CD4-positive, CD25-positive, alpha-beta regulatory T cell (primary cell): ENCODE data around the gene METAP1D. TPM values are rescaled to one million over a fixed set of nuclear protein-coding genes. Genes with fewer than 3 reads are reported as not detected.
"Not testable (repeated sequence)": the region's sequence is repeated elsewhere in the genome, so short reads cannot be mapped to it uniquely, and the experiment has no call there.

ENCODE experiments used
- ATAC-seq, 2 donors: fragments of 150-1000 bp; cut with Tn5 transposase; one replicate each; pipeline ENCODE4 v1.10.0; 2021; ENCODE audit warnings: low read depth in 2 of 2, moderate number of reproducible peaks in 2 of 2, moderate library complexity in 1 of 2
- DNase-seq, 3 donors: peaks; one replicate each; pipeline versions ENCODE4 v3.0.0 to v3.0.0-alpha.2; 2012 to 2022; ENCODE audit warnings: mixed read lengths in 1 of 3
- H3K27ac ChIP-seq: one replicate; pipeline ENCODE4 v1.7.0; 2013; ENCODE audit warnings: mild to moderate bottlenecking, low read length; ENCODE audit not compliant: insufficient read depth, poor library complexity, severe bottlenecking
- H3K27me3 ChIP-seq: one replicate; pipeline ENCODE4 v1.7.0; 2013; ENCODE audit warnings: low read length; ENCODE audit not compliant: control insufficient read depth, insufficient read depth
- H3K36me3 ChIP-seq: one replicate; pipeline ENCODE4 v1.7.0; 2013; ENCODE audit warnings: mild to moderate bottlenecking, low read length, moderate library complexity; ENCODE audit not compliant: control insufficient read depth, insufficient read depth
- H3K4me1 ChIP-seq: 2 replicates; pipeline ENCODE4 v1.7.0; 2013; ENCODE audit warnings: mild to moderate bottlenecking, low read length; ENCODE audit not compliant: insufficient read depth, control insufficient read depth, poor library complexity, severe bottlenecking
- H3K4me3 ChIP-seq: one replicate; pipeline ENCODE4 v1.7.0; 2013; ENCODE audit warnings: low read depth, mild to moderate bottlenecking, low read length, moderate library complexity
- H3K9me3 ChIP-seq, 2 experiments: 1 replicate in 1 of 2; 2 replicates in 1 of 2; pipeline ENCODE4 v1.7.0; 2013; ENCODE audit warnings: low read length in 2 of 2, mild to moderate bottlenecking in 1 of 2, moderate library complexity in 1 of 2; ENCODE audit not compliant: control insufficient read depth in 2 of 2
- H3K27ac Mint-ChIP-seq, 3 donors: one replicate each; pipeline ENCODE4 v1.8.0; 2020 to 2022; ENCODE audit warnings: mild to moderate bottlenecking in 3 of 3, mixed read lengths in 3 of 3, moderate library complexity in 2 of 3
- H3K27me3 Mint-ChIP-seq: one replicate; pipeline ENCODE4 v1.8.0; 2022; ENCODE audit warnings: mild to moderate bottlenecking, mixed read lengths
- H3K36me3 Mint-ChIP-seq: one replicate; pipeline ENCODE4 v1.8.0; 2020; ENCODE audit warnings: mixed read lengths
- H3K4me1 Mint-ChIP-seq, 4 donors: one replicate each; pipeline ENCODE4 v1.8.0; 2020 to 2022; ENCODE audit warnings: mixed read lengths in 4 of 4, mild to moderate bottlenecking in 1 of 4
- H3K4me3 Mint-ChIP-seq, 4 donors: one replicate each; pipeline ENCODE4 v1.8.0; 2020 to 2022; ENCODE audit warnings: mild to moderate bottlenecking in 4 of 4, mixed read lengths in 4 of 4, moderate library complexity in 3 of 4
- H3K9me3 Mint-ChIP-seq, 7 donors: one replicate each; pipeline ENCODE4 v1.8.0; 2020 to 2022; ENCODE audit warnings: mixed read lengths in 7 of 7, mild to moderate bottlenecking in 3 of 7, moderate library complexity in 2 of 7
- polyA plus RNA-seq, 4 donors: library from polyadenylated mRNA; unstranded; fragments of 300-500 nt; fragmentation: Illumina TruSeq; gene quantifications; one replicate each; pipeline ENCODE4 v1.2.3, GENCODE V29; 2021
- total RNA-seq: library from RNA; stranded (reverse); gene quantifications from one replicate; pipeline ENCODE4 v1.2.3, GENCODE V29; 2022

METAP1D gene
- total and polyA plus RNA-seq, 5 donors from 2014 or later, result 0.54 to 3.7 (median 2.3) TPM

DNA sequence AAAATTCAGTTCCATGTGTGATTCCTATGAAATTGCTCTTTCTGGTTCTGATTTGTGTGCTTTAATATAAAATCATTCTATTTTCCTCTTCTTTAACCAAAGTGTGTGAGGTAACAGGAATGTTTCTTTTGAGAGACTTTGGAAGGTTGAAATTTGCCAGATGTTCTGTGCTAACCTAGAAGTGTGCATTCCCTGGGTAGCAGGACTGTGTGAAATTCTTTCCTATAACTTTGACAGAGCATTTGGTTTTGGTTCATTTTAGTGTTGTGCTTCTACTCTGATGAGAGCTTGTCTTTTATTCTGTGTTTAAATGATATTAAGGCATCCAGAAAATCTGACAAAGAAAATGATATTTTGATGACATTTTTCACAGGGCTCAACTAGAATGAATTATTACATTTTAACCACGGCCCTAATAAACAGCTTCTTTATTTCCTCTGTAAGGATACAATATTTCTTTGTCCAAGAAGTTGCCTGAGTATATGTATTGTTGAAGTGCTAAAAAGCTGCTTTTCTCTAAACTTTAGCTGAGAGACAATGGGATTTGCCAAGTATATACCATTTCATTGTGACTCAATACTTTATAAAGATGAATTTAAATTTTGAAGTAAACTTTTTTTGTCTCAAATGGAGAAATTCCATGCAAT lies 50.8 kb downstream of the METAP1D start:
- Histone ChIP-seq H3K27ac (no peak overlapping the region), H3K9me3 (no peaks in the 10 kb centered on the region), H3K27me3 (no peaks in the 10 kb centered on the region), H3K4me3 (no peak overlapping the region), H3K36me3 (no peaks in the 10 kb centered on the region), H3K4me1 (no peaks in the 10 kb centered on the region)
- H3K4me1 Mint-ChIP-seq, result peaks cover 0 to 4% (median 1%) of the 10 kb centered on the region in 4 donors
- H3K9me3 Mint-ChIP-seq, result no peaks in the 10 kb centered on the region
- DNase-seq, result no peak
- H3K4me3 Mint-ChIP-seq, result no peak overlapping the region
- H3K27ac Mint-ChIP-seq, result no peak overlapping the region
- H3K36me3 Mint-ChIP-seq, result no peaks in the 10 kb centered on the region
- no peak for ATAC-seq
- no peaks in the 10 kb centered on the region for H3K27me3 Mint-ChIP-seq

DNA sequence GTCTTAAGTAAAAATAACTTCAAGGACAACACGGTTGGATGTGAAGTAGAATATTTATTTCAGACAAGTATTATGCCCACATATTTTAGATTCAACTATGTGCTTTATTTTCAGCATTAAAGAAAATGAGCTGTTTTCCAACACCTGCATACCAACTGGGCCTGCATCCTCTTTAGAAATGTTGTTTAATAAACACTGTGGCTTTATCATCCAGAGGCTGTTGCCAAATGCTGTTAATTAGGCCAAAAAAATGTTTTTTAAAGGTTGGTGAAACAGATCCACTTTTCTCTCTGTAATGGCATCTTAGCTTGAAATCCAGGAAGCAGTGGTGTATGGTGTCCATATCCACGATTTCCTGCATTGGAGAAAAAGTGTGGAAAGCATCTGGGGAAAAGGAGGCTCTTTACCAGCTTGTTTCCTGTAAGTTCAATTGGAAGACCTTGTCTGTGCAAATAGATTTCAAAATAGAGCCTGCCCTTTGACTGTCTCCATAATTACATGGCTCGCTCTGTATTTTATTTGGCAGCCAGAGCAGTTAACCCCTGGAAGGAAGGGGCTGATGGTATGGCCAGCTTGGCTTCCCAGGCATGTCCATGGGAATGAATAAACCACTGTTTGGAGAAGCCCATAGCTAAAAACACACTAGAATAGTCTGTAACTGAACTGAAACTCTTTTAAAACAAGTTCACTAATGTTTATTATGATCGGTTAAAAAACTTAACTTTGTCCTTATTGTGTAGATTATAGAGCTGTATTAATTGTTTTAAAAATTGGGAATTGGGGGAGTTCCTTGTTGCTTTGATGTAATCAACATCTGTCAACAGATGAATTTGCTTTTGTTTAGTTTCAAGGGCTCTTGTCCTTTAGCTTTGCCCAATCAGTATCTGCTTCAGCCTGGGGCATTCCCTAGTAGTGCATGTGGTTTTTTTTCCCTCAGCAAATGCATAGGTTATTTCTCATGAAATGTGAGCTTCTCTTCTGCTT lies 52.5 kb downstream of the METAP1D start:
- no peak for ATAC-seq
- Histone ChIP-seq H3K36me3 (no peaks in the 10 kb centered on the region), H3K4me1 (no peaks in the 10 kb centered on the region), H3K27me3 (no peaks in the 10 kb centered on the region), H3K27ac (no peak overlapping the region), H3K9me3 (no peaks in the 10 kb centered on the region), H3K4me3 (no peak overlapping the region)
- Mint-ChIP-seq H3K4me1 (no peaks in the 10 kb centered on the region), H3K27ac (no peak overlapping the region), H3K36me3 (no peaks in the 10 kb centered on the region), H3K9me3 (no peaks in the 10 kb centered on the region), H3K27me3 (no peaks in the 10 kb centered on the region), H3K4me3 (no peak overlapping the region)
- DNase-seq, result no peak

DNA sequence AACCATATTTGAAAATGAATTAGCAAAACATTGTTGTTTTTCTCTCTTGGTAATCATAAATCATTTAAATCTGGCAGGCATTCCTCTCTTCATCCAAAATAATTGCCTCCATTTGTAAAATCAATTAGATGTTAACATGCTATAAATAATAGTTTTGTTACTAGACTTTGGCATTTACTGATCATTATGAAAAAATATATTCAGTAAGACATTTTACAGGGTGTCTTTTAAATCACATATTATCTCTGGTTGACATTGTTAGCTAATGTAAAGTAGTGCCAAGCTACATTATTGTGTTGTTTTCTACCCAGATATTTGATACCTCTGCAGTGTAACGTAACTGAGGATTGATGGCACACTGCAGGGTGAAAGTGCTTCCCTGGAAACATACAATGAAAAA lies 53.7 kb downstream of the METAP1D start:
- Mint-ChIP-seq H3K27ac (no peak overlapping the region), H3K27me3 (no peaks in the 10 kb centered on the region), H3K4me1 (no peaks in the 10 kb centered on the region), H3K36me3 (no peaks in the 10 kb centered on the region), H3K9me3 (no peaks in the 10 kb centered on the region), H3K4me3 (no peak overlapping the region)
- Histone ChIP-seq H3K27ac (no peak overlapping the region), H3K4me3 (no peak overlapping the region), H3K36me3 (no peaks in the 10 kb centered on the region), H3K4me1 (no peaks in the 10 kb centered on the region), H3K27me3 (no peaks in the 10 kb centered on the region), H3K9me3 (no peaks in the 10 kb centered on the region)
- ATAC-seq (no peak), DNase-seq (no peak)

DNA sequence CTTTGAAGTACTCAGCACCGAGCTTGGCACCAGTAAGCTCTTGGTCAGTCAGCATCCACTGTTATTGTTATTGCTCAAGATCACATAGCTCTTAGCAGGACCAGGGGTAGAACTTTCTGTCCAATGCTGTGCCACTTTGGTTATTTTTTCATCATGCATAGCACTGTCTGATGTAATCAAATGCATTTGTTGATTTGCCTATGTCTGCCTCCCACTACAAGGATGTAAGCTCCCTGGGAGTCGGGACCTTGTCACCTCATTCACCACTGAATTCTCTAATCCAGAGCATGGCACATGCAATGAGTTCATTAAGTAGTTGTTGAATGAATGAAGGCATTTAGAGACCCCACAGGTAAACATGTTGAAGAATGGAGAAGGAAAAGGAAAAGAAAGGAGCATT lies 56.5 kb downstream of the METAP1D start:
- no peaks in the 10 kb centered on the region for H3K36me3 Mint-ChIP-seq
- H3K27me3 ChIP-seq, result no peaks in the 10 kb centered on the region
- no peaks in the 10 kb centered on the region for H3K9me3 ChIP-seq
- no peaks in the 10 kb centered on the region for H3K4me1 ChIP-seq
- H3K9me3 Mint-ChIP-seq, result no peaks in the 10 kb centered on the region
- no peak for DNase-seq
- no peaks in the 10 kb centered on the region for H3K4me1 Mint-ChIP-seq
- H3K27me3 Mint-ChIP-seq, result no peaks in the 10 kb centered on the region
- H3K27ac ChIP-seq, result no peak overlapping the region
- no peak overlapping the region for H3K4me3 Mint-ChIP-seq
- H3K36me3 ChIP-seq, result no peaks in the 10 kb centered on the region
- ATAC-seq, result no peak
- no peak overlapping the region for H3K4me3 ChIP-seq
- H3K27ac Mint-ChIP-seq, result no peak overlapping the region

DNA sequence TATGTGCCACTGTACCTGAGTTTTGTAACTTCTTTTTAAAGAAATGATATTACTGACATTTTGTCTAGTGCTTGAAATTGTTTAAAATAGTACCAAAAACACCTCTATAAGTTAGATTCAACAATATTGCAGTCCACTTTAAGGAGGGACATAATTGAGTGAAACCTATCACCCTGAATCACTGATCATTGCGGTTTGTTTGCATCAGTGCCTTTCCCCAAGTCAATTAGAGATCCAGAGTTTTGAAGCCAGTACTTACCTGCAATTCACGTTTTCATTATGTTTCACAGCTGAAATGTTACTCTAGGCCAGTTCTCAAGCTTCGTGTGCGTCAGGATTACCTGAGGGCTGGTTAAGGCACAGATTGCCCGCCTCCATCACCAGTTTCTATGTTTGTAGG lies 58.9 kb downstream of the METAP1D start:
- no peak for DNase-seq
- H3K27ac Mint-ChIP-seq, result no peak overlapping the region
- no peak for ATAC-seq
- no peaks in the 10 kb centered on the region for H3K4me1 Mint-ChIP-seq
- Histone ChIP-seq H3K27me3 (no peaks in the 10 kb centered on the region), H3K4me3 (no peak overlapping the region), H3K9me3 (no peaks in the 10 kb centered on the region), H3K4me1 (no peaks in the 10 kb centered on the region), H3K27ac (no peak overlapping the region), H3K36me3 (no peaks in the 10 kb centered on the region)
- no peaks in the 10 kb centered on the region for H3K27me3 Mint-ChIP-seq
- H3K4me3 Mint-ChIP-seq, result no peak overlapping the region
- H3K9me3 Mint-ChIP-seq, result no peaks in the 10 kb centered on the region
- peaks cover 13% of the 10 kb centered on the region for H3K36me3 Mint-ChIP-seq

DNA sequence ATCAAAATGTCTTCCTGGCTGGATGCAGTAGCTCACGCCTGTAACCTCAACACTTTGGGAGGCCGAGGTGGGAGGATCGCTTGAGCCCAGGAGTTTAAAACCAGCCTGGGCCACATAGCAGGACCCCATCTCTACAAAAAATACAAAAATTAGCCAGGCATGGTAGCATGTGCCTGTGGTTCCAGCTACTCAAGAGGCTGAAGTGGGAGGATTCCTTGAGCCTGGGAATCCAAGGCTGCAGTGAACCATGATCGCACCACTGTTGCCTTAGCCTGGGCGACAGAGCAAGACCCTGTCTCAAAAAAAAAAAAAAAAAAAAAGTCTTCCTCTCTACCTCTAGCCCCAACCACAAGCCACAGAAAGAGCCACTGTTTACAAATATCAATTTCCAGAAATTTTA lies 60.4 kb downstream of the METAP1D start:
- H3K36me3 Mint-ChIP-seq, result peaks cover 16% of the 10 kb centered on the region
- H3K27me3 ChIP-seq, H3K36me3 ChIP-seq, DNase-seq, H3K4me1 ChIP-seq, H3K27me3 Mint-ChIP-seq, H3K9me3 Mint-ChIP-seq, H3K27ac ChIP-seq, H3K4me3 Mint-ChIP-seq, ATAC-seq, H3K4me1 Mint-ChIP-seq, H3K9me3 ChIP-seq, H3K4me3 ChIP-seq, H3K27ac Mint-ChIP-seq: not testable (repeated sequence)

DNA sequence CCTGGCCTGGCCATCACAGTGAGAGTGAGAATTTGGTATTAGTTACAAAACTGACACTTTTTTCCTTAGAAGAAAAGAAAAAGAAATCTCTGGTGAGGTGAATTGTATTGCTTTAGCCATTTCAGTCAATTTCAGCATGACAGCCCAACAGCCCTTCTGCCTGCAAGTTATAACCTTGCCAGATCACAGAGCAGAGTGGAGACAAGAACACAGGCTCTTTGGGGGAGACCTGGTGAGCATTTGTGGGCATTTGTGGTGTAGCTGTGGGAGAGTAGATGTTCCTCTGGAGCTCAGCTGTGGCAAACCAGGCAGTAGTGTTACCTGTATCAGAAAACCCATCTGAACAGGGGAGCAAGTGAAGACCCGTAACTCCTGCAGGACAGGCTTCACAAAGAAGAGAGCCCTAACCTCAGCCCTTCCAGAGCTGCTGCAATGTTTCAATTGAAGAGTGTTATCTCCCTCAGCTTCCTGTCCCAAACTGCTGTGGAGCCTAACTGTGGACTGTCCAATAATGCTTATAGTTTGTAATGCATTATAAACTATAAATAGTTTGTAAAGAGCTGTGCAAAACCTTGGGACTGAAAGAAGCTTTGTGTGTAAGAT lies 62.8 kb downstream of the METAP1D start:
- Histone ChIP-seq H3K27ac (no peak overlapping the region), H3K27me3 (no peaks in the 10 kb centered on the region), H3K4me1 (no peaks in the 10 kb centered on the region), H3K9me3 (no peaks in the 10 kb centered on the region), H3K4me3 (no peak overlapping the region), H3K36me3 (peaks cover 5% of the 10 kb centered on the region)
- Mint-ChIP-seq H3K27ac (no peak overlapping the region), H3K36me3 (peaks cover 25% of the 10 kb centered on the region), H3K9me3 (no peaks in the 10 kb centered on the region), H3K4me3 (no peak overlapping the region), H3K27me3 (no peaks in the 10 kb centered on the region), H3K4me1 (no peaks in the 10 kb centered on the region)
- ATAC-seq (no peak), DNase-seq (no peak)
